NCI-H226 (cell line): ENCODE measurements around the gene ADAMTS15.
"Not testable (repeated sequence)": the region's sequence is repeated elsewhere in the genome, so short reads cannot be mapped to it uniquely, and the experiment has no call there.

ENCODE experiments used
- DNase-seq: peaks from one replicate; pipeline ENCODE4 v3.0.0-alpha.2; 2015

ADAMTS15 gene

GRCh38 chr11:130436171-130436570 lies 12.3 kb upstream of the ADAMTS15 start:
- DNase-seq = no peak

GRCh38 chr11:130437848-130438247 lies 10.6 kb upstream of the ADAMTS15 start:
- no peak for DNase-seq

GRCh38 chr11:130438401-130439159 lies 9.9 kb upstream of the ADAMTS15 start:
- DNase-seq = not testable (repeated sequence)

GRCh38 chr11:130439160-130439519 lies 9.3 kb upstream of the ADAMTS15 start:
- DNase-seq = no peak

- no peak for DNase-seq
Measured at GRCh38 chr11:130439876-130440275, 8.6 kb upstream of the ADAMTS15 start.

GRCh38 chr11:130441719-130442118 lies 6.7 kb upstream of the ADAMTS15 start:
- DNase-seq = peak; percentile 69

- DNase-seq = no peak
Measured at GRCh38 chr11:130442737-130443136, 5.7 kb upstream of the ADAMTS15 start.

GRCh38 chr11:130445788-130446187 lies 2.7 kb upstream of the ADAMTS15 start:
- no peak for DNase-seq

GRCh38 chr11:130448039-130448415 lies 418 bp upstream of the ADAMTS15 start:
- DNase-seq = no peak

GRCh38 chr11:130449310-130449990 lies 1.0 kb downstream of the ADAMTS15 start:
- no peak for DNase-seq

- DNase-seq = peak; percentile 93
Measured at GRCh38 chr11:130449996-130450769, 1.7 kb downstream of the ADAMTS15 start.

- peak; percentile 70 for DNase-seq
Measured at GRCh38 chr11:130451231-130452019, 3.0 kb downstream of the ADAMTS15 start.

- DNase-seq = no peak
Measured at GRCh38 chr11:130452176-130452575, 3.7 kb downstream of the ADAMTS15 start.

GRCh38 chr11:130452940-130453339 lies 4.5 kb downstream of the ADAMTS15 start:
- no peak for DNase-seq

- peak; percentile 56 for DNase-seq
Measured at GRCh38 chr11:130454491-130455252, 6.2 kb downstream of the ADAMTS15 start.

- no peak for DNase-seq
Measured at GRCh38 chr11:130455483-130456127, 7.2 kb downstream of the ADAMTS15 start.

- DNase-seq = no peak
Measured at GRCh38 chr11:130456286-130456685, 7.8 kb downstream of the ADAMTS15 start.

GRCh38 chr11:130457623-130458409 lies 9.4 kb downstream of the ADAMTS15 start:
- no peak for DNase-seq

- DNase-seq = no peak
Measured at GRCh38 chr11:130458410-130458729, 9.9 kb downstream of the ADAMTS15 start.

- no peak for DNase-seq
Measured at GRCh38 chr11:130459521-130459920, 11.1 kb downstream of the ADAMTS15 start.
